GM18505 (cell line): ENCODE measurements around the gene DPYSL4.

Source experiments
- ATAC-seq: cut with Tn5 transposase; IDR thresholded peaks from one replicate; pipeline ENCODE4 v1.9.1; 2021; ENCODE audit not compliant: unreplicated experiment
- POLR2A ChIP-seq: IDR thresholded peaks from 4 replicates; pipeline ENCODE4 v1.6.1; 2011; ENCODE audit warnings: borderline replicate concordance; ENCODE audit not compliant: insufficient read depth, insufficient read length; ENCODE audit errors: extremely low read depth

DPYSL4 gene

DNA sequence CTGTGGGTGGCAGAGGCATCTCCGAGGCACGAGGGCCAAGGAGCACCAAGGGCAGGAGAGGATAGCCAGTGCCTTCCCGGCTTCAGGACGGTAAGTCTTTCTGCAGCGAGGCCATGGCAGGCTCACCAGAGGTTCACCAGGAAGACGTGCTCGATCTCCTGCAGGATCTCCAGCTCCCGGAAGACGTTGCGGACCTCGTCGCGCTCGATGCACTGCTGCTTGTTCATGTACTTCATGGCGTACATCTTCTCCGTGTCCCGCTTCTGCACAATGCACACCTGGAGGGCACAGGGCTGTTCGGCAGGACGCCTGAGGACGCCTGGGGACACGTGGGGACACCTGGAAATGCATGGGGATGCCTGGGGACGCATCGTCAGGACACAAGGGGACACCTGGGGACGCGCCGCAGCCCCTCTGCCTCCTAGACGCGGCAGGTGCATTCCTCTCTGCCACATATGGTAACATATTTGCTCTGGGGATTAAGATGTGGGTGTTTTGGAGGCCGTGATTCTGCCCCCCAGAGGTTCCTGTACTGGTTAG is 41.2 kb downstream of the DPYSL4 start:
- no peak for ATAC-seq

GRCh38 chr10:132228616-132229015 is 41.9 kb downstream of the DPYSL4 start:
- no peak for ATAC-seq
- no peak for TF ChIP-seq POLR2A

More for the DNA sequence above, 41.2 kb downstream of the DPYSL4 start:
- TF ChIP-seq POLR2A = no peak

DNA sequence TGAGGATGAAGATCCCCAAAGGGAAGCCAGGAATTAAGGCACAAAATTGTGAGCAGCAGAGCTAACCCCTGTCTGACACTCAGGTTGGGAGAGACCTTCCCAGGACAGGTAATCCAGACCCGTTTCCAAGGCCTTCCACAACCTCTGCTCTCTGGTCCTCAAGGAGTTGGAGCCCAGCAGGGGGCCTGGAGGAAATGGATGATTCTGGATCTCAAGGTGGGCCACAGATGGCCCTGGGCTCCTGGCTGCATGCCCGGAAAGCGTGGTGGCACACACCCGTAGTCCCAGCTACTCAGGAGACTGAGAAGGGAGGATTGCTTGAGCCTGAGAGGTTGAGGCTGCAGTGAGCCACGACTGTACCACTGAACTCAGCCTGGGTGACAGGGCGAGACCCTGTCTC is 42.3 kb downstream of the DPYSL4 start:
- TF ChIP-seq POLR2A = no peak
- ATAC-seq = no peak

DNA sequence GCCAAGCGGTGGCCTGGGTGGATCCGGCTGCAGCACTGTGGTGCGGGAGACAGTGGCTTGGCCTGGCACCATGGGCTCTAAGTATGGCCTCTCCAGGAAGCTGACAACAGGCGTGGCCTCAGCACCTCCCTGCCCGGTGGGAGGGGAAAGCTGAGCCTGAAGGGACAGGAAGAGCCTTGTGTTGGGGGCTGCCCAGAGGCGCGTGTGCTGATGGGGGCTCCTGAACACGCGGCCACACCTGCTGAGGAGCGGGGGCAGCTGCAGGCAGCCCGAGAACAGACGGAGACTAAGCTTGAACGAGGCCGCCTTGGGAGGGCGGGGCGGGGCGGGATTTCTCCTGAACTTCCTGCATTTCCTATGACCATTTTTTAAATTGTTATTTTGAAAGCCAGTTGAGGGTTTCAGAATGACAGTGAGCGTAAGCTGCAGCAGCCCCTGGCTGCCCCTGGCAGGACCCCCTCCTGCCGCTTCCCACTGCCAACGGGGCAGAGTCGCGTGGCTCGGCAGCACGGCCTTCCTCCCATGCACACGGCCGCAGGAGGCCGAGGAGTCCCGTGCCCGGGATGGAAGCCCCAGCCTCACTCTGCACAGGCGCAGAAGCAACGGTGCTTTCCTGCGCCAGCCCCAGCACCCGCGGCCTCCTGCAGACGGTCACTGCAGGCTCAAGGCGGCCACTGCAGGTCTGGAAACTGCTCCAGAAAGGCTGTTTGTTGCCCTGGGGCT is 43.2 kb downstream of the DPYSL4 start:
- ATAC-seq = no peak
- TF ChIP-seq POLR2A = no peak

DNA sequence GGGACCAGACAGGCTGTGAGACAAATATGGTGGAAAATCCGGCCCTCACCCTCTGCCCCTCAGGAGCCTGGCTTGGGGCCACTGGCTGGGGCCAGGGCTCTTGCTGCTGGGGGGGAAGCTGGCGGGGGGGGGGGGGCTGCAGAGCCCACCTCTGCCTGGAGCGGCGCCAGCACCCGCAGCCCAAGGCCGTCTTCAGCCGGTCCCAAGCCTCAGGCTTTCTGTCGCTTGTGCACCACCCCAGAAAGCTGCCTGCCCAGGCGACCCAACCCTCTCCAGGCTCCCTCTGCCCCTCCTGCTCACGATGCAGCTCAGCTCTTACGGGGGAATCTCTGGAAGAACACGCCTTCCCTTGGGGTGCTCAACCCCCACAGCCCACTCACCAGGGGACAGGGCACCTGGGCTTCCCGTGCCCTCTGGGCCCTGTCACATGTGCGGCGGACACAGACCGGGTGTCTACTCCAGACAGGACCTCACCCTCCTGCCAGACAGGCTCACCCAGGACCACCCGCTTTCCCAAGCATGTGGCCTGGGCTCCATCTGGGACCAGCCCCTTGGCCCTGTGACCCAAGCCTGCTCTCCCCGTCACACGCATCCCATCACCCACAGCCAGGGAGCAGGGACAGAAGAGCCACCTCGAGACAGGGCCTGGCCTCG is 43.9 kb downstream of the DPYSL4 start:
- no peak for TF ChIP-seq POLR2A
- no peak for ATAC-seq

- ATAC-seq = no peak
Measured at GRCh38 chr10:132231656-132232022, 44.9 kb downstream of the DPYSL4 start.

DNA sequence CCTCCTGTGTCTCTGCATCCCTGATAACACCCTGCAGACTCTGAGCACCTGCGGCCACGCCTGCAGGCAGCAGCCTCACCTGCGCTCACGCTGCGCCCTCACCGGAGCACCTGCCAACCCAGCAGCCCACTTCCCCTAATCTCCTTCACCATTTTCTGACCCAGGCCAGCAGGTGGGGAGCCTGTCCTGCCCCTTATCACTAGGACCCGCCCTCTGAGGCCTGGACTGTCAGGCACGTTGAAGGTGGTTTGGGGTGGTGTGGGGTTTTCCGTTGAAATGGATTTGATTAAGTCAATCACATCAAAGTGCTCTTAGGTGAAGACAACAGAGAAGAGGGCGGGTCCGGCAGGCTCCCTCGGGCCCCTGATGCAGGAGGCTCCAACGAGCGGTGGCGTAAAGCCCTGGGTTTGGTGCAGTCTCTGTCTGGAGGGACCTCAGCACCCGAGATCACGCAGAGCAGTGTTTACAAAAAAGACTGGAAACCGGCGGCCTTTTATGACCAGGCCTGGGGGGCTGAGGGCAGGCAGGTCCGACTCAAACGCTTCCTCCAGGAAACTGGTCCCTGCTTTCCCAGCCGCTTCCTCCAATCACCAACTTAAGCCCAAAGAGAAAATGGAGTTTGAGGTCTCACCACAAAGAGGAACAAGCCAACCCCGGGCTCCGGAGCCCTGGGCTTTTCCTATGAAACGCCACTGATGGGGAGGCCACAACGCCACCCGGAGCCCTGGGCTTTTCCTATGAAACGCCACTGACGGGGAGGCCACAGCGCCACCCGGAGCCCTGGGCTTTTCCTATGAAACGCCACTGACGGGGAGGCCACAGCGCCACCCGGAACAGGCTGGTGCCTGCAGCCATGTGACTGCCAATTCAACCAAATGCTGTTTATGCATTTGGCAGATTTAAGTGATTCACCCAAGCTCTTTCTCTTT is 45.5 kb downstream of the DPYSL4 start:
- TF ChIP-seq POLR2A = no peak
- ATAC-seq = no peak

More at GRCh38 chr10:132231656-132232022, 44.9 kb downstream of the DPYSL4 start:
- no peak for TF ChIP-seq POLR2A

- no peak for ATAC-seq
- no peak for TF ChIP-seq POLR2A
Measured at GRCh38 chr10:132232981-132233380, 46.2 kb downstream of the DPYSL4 start.

- no peak for TF ChIP-seq POLR2A
- ATAC-seq = no peak
Measured at GRCh38 chr10:132233501-132234085, 46.8 kb downstream of the DPYSL4 start.

DNA sequence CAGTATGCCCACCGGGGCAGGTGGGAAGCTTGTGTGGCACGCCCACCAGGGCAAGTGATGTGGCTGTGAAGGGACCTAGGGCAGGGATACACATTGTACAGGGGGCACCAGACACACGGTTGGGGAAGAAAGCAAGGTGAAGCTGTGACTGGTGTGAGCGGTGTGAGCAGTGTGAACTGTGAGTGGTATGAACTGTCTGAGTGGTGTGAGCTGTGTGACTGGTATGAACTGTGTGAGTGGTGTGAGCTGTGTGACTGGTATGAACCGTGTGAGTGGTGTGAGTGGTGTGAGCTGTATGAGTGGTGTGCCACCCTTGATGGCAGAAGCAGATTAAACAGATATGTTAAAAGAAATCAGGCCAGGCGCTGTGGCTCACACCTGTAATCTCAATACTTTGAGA is 48.1 kb downstream of the DPYSL4 start:
- ATAC-seq = no peak
- TF ChIP-seq POLR2A = no peak

DNA sequence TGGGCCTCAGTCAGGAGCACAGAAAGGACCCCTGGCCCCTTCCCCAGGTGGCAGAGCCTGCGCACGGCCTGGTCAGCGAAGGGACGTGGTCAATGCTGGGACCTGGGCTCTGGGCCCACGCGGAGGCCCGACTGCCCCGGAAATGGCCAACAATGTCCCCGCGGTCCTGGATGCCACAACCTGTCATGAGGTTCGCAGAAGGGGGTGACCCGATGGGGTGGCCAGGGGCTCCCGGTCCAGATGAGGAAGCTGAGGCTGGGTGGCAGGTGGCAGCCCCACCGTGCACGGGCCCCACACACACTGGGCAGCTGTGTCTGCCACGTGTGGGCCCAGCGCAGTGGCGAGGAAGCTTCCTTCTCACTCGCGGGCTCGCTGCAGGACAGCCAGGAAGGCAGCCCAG is 49.4 kb downstream of the DPYSL4 start:
- no peak for TF ChIP-seq POLR2A
- ATAC-seq = no peak

- ATAC-seq = no peak
- no peak for TF ChIP-seq POLR2A
Measured at GRCh38 chr10:132236881-132237280, 50.1 kb downstream of the DPYSL4 start.

- no peak for TF ChIP-seq POLR2A
- ATAC-seq = no peak
Measured at GRCh38 chr10:132237396-132237795, 50.6 kb downstream of the DPYSL4 start.

GRCh38 chr10:132237871-132238270 is 51.1 kb downstream of the DPYSL4 start:
- no peak for TF ChIP-seq POLR2A
- ATAC-seq = no peak
